A673 (cell line): ENCODE results near the gene CDK2. TPM values are rescaled to one million over a fixed set of nuclear protein-coding genes. Genes with fewer than 3 reads are reported as not detected.

ENCODE experiments used
- BruUV-seq: library from RNA; stranded (reverse); fragments of 400-500 nt; replicated peaks from 2 replicates; lab custom pipeline; 2021; lab: Mats Ljungman, UMichigan
- CTCF ChIA-PET: fragments of 300-600 bp; sonication (Branson Sonifier 250); formaldehyde crosslinking; loops from one replicate; lab custom pipeline; 2022; ENCODE audit warnings: antibody characterized with exemption; lab: Charles Lee
- POLR2A ChIA-PET: fragments of 300-600 bp; sonication (Branson Sonifier 250); formaldehyde crosslinking; loops from one replicate; lab custom pipeline; 2022; ENCODE audit warnings: antibody characterized with exemption; ENCODE audit not compliant: low non-redundant PET; lab: Charles Lee
- DNase-seq: peaks from one replicate; pipeline ENCODE4 v3.0.0-alpha.2; 2015; ENCODE audit warnings: low spot score
- H3K27ac ChIP-seq: fragments of 200-600 bp; sonication (generic); 2 replicates; pipeline ENCODE4 v1.5.1; 2016; ENCODE audit warnings: mixed run types, low read depth, mild to moderate bottlenecking, mixed read lengths, antibody characterized with exemption, low read length; ENCODE audit not compliant: poor library complexity, severe bottlenecking
- H3K27me3 ChIP-seq: fragments of 200-600 bp; sonication (generic); replicated peaks from 2 replicates; pipeline ENCODE4 v1.6.1; 2017; ENCODE audit warnings: mixed run types, low read depth, mild to moderate bottlenecking, mixed read lengths, antibody characterized with exemption, low read length; ENCODE audit not compliant: insufficient read depth, poor library complexity
- H3K36me3 ChIP-seq: fragments of 200-600 bp; sonication (generic); 2 replicates; pipeline ENCODE4 v1.6.1; 2016; ENCODE audit warnings: mixed run types, mild to moderate bottlenecking, mixed read lengths, antibody characterized with exemption, low read length; ENCODE audit not compliant: insufficient read depth, poor library complexity, severe bottlenecking
- H3K4me1 ChIP-seq: fragments of 200-600 bp; sonication (generic); 2 replicates; pipeline ENCODE4 v1.6.1; 2017; ENCODE audit warnings: mixed run types, mild to moderate bottlenecking, mixed read lengths, antibody characterized with exemption, low read length; ENCODE audit not compliant: insufficient read depth, poor library complexity, severe bottlenecking
- H3K4me3 ChIP-seq: fragments of 200-600 bp; sonication (generic); 2 replicates; pipeline ENCODE4 v1.5.1; 2016; ENCODE audit warnings: low read depth, mixed run types, mild to moderate bottlenecking, mixed read lengths, low read length; ENCODE audit not compliant: poor library complexity, severe bottlenecking
- H3K9me3 ChIP-seq: fragments of 200-600 bp; sonication (generic); 2 replicates; pipeline ENCODE4 v1.6.1; 2016; ENCODE audit warnings: mixed run types, low read depth, mild to moderate bottlenecking, mixed read lengths, antibody characterized with exemption, low read length; ENCODE audit not compliant: poor library complexity, severe bottlenecking
- EZH2 ChIP-seq: fragments of 200-600 bp; sonication (generic); IDR thresholded peaks from 2 replicates; pipeline ENCODE4 v1.6.1; 2017; ENCODE audit warnings: borderline replicate concordance, low read depth, mild to moderate bottlenecking, mixed read lengths, antibody characterized with exemption, low read length; ENCODE audit not compliant: poor library complexity, severe bottlenecking
- intact Hi-C: fragments of 100-400 bp; cut with micrococcal nuclease; formaldehyde crosslinking; loops from one replicate; pipeline ENCODE4 v1.10.0; 2022; ENCODE audit not compliant: unreplicated experiment
- total RNA-seq: library from RNA; stranded (reverse); gene quantifications from 2 replicates; pipeline ENCODE4 v1.2.3, GENCODE V29; 2021
- TF ChIP-seq, protein P1 (sequence below): fragments of 300-800, 200-600 bp; sonication (generic); conservative IDR thresholded peaks from 2 replicates; pipeline ENCODE4 v1.5.1; 2017; ENCODE audit warnings: low read depth, mild to moderate bottlenecking, antibody characterized with exemption, low read length, moderate library complexity, mixed read lengths

CDK2 gene
- total RNA-seq, 1 experiment from 2014 or later, result 103 TPM

GRCh38 chr12:55935738-55936151, 30.9 kb upstream of the CDK2 start:
- H3K27ac ChIP-seq, result no peak overlapping the region
- H3K4me1 ChIP-seq, result peaks cover 26% of the 10 kb centered on the region
- no peaks in the 10 kb centered on the region for H3K36me3 ChIP-seq
- no peaks in the 10 kb centered on the region for H3K9me3 ChIP-seq
- H3K27me3 ChIP-seq, result no peaks in the 10 kb centered on the region
- TF ChIP-seq EZH2, result no peak
- TF ChIP-seq, protein P1, sequence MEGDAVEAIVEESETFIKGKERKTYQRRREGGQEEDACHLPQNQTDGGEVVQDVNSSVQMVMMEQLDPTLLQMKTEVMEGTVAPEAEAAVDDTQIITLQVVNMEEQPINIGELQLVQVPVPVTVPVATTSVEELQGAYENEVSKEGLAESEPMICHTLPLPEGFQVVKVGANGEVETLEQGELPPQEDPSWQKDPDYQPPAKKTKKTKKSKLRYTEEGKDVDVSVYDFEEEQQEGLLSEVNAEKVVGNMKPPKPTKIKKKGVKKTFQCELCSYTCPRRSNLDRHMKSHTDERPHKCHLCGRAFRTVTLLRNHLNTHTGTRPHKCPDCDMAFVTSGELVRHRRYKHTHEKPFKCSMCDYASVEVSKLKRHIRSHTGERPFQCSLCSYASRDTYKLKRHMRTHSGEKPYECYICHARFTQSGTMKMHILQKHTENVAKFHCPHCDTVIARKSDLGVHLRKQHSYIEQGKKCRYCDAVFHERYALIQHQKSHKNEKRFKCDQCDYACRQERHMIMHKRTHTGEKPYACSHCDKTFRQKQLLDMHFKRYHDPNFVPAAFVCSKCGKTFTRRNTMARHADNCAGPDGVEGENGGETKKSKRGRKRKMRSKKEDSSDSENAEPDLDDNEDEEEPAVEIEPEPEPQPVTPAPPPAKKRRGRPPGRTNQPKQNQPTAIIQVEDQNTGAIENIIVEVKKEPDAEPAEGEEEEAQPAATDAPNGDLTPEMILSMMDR, result no peak
- no peak overlapping the region for H3K4me3 ChIP-seq
- CTCF ChIA-PET, result no interaction called here
- POLR2A ChIA-PET, result no interaction called here
- DNase-seq, result no peak
- BruUV-seq, result no TSS peak
- intact Hi-C loops, result no loop called here

GRCh38 chr12:55937981-55938380, 28.6 kb upstream of the CDK2 start:
- Histone ChIP-seq H3K4me3 (no peak overlapping the region), H3K27me3 (no peaks in the 10 kb centered on the region), H3K9me3 (no peaks in the 10 kb centered on the region), H3K27ac (no peak overlapping the region), H3K36me3 (no peaks in the 10 kb centered on the region), H3K4me1 (peaks cover 15% of the 10 kb centered on the region)
- intact Hi-C loops, result loop anchor here (2.0 kb wide), 1 partner anchor 199 kb away; no protein-coding TSS in a partner anchor
- CTCF ChIA-PET, result no interaction called here
- BruUV-seq, result no TSS peak
- POLR2A ChIA-PET, result no interaction called here
- DNase-seq, result no peak
- TF ChIP-seq EZH2, result no peak
- TF ChIP-seq, protein P1, result no peak

GRCh38 chr12:55938826-55939501, 27.7 kb upstream of the CDK2 start:
- intact Hi-C loops, result loop anchor here (2.0 kb wide), 1 partner anchor 200 kb away; no protein-coding TSS in a partner anchor
- Histone ChIP-seq H3K9me3 (no peaks in the 10 kb centered on the region), H3K4me1 (peaks cover 5% of the 10 kb centered on the region), H3K36me3 (no peaks in the 10 kb centered on the region), H3K4me3 (no peak overlapping the region), H3K27ac (no peak overlapping the region), H3K27me3 (no peaks in the 10 kb centered on the region)
- ChIA-PET CTCF (interaction anchor here (1.9 to 2.0 kb wide), 2 partner anchors 9 to 35 kb away, joined by 6 to 7 read pairs; partner anchors contain the start of gene RAB5B), POLR2A (no interaction called here)
- DNase-seq, result no peak
- TF ChIP-seq EZH2, result no peak
- TF ChIP-seq, protein P1, result no peak
- BruUV-seq, result no TSS peak
